GM12801 (cell line): ENCODE measurements around the gene DYNC1I2.

ENCODE experiments used
- TF ChIP-seq, protein P1 (sequence below): IDR thresholded peaks from one replicate; pipeline ENCODE4 v1.5.1; 2011; ENCODE audit warnings: control low read depth; ENCODE audit not compliant: insufficient read length; ENCODE audit errors: extremely low read depth

DYNC1I2 gene

DNA sequence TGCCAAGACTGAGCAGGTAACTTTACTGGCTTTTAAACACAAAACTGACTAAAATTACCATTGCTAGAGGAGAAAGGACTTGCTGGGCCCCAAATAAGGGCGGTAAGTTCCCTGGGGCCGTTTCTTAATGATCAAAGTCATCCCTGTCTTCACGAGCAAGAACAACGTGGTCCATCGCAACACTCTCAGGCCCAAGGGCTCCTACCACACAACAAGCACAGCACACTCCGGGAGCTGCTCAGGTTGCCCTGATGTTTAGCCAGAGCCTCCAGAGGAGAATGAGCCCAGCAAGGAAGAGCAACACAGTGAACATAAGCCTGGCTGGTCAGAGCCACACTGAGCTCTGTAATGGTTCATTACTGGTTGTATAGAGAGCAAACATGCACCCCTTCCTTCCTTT, 102.7 kb downstream of the DYNC1I2 start:
- TF ChIP-seq, protein P1, sequence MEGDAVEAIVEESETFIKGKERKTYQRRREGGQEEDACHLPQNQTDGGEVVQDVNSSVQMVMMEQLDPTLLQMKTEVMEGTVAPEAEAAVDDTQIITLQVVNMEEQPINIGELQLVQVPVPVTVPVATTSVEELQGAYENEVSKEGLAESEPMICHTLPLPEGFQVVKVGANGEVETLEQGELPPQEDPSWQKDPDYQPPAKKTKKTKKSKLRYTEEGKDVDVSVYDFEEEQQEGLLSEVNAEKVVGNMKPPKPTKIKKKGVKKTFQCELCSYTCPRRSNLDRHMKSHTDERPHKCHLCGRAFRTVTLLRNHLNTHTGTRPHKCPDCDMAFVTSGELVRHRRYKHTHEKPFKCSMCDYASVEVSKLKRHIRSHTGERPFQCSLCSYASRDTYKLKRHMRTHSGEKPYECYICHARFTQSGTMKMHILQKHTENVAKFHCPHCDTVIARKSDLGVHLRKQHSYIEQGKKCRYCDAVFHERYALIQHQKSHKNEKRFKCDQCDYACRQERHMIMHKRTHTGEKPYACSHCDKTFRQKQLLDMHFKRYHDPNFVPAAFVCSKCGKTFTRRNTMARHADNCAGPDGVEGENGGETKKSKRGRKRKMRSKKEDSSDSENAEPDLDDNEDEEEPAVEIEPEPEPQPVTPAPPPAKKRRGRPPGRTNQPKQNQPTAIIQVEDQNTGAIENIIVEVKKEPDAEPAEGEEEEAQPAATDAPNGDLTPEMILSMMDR, result no peak

DNA sequence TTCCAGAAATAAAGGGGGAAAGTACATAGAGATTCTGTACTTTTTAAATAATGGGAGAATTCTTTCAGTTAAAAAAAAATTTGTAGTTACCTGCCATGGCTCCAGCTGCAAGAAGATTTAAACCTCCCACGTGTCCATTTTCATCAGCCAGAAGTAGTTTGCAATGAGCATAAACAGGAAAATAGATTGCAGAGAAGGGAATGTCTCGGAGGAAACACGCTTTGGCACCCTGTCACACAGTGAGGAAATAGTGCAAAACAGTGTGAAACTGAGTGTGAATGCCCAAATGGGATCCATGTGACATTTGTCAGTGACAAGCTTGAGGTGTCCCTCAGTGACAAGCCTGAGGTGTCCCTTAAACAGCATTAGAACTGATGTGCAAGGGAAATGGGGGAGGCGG, 104.1 kb downstream of the DYNC1I2 start:
- TF ChIP-seq, protein P1, result no peak

GRCh38 chr2:171792157-171792556, 104.9 kb downstream of the DYNC1I2 start:
- TF ChIP-seq, protein P1, result no peak

DNA sequence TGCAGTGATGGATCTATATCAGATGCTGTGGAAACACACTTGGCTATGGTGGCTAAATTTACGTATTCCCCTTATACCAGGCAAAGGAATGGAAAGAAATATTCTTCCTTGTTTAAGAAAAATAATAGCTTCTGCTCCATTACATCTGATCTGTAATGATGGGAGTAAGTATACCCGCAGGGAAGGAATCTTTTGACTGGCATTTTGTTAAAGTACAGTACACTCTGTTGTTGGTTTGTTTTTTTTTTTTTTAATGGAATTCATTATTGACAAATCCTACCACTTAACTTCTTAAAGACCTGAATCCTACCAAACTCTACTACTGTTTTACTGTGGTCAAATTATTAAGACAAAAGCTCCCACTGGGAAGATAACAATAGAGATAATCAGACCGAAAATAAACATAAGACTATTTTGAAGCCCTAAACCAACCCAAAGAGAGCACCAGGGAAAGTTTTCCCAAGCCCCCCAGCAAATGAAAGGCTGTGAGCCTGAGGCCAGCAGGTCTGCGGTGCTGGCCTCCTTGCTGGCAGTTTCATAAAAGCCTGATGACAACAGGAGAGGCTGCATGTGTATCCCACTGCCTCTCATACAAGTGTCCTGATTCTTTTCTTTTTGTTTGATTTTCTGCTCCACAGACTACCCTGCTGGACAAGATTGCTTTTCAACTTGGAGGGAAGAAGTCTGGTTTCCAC, 105.8 kb downstream of the DYNC1I2 start:
- TF ChIP-seq, protein P1, result no peak

GRCh38 chr2:171793691-171794678, 106.7 kb downstream of the DYNC1I2 start:
- TF ChIP-seq, protein P1, result no peak

DNA sequence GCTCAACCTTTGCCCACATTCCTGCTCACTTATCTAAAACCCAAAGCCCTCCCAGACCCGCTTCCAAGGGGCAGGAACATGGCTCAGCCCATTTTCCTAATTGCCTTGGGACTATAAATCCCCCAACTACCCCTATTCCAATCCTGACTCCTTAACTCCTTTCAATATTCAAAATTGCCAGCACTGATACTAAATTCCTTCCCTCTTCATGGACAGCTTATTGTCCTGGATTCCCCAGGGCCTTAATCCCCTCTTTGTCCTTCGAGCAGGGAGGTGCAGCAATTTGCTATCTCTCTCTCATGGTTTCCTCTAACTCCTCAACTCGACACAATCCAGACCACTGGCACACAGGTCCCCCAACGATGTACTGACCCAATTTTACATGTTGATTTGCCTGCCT, 107.6 kb downstream of the DYNC1I2 start:
- TF ChIP-seq, protein P1, result no peak
